ENCODE results near the gene MAD2L1BP.

- TF ChIP-seq CTCF (optimal IDR thresholded peaks at IDR 0.05 in 1 of 3, IDR thresholded peaks at IDR 0.05 in 1 of 3, conservative IDR thresholded peaks at IDR 0.05 in 1 of 3; ENCODE audit: extremely low read depth in 1 of 3, insufficient read depth in 2 of 3, low read length in 3 of 3) (peak; percentile 78 to 86 (median 85)), EZH2 (IDR thresholded peaks at IDR 0.05; ENCODE audit: low read length) (no peak)
Observed at GRCh38 chr6:43608310-43608763, 27.3 kb upstream of the MAD2L1BP start.

All from keratinocyte (primary cell).